ENCODE results near the gene TMBIM1.

TMBIM1 gene

DNA sequence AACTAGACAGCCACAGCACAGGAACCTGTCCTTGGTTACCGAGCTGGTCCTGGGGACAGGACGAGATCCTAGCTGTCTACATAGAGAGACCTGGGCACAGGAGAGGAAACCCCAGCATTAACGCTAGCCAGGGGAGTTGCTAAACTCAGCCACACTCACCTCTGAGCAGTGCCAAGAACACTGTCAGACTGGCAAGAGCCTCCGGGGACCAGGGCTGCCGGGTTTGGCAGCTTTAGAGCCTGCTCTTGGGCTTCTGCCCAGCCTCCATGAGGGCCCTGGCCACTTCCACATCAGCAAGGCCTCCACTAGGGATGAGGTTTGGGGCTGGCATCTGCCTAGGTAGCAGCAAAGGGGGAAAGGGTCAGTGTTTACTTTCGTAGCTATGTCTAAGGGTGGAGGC is 6.7 kb downstream of the TMBIM1 start:
- H2AFZ ChIP-seq (ENCODE audit: low read depth, low read length, severe bottlenecking): no peak overlapping the region
- no peak overlapping the region for H3K9ac ChIP-seq (ENCODE audit: low read length)
- H3K27ac ChIP-seq (ENCODE audit: low read depth, low read length): no peak overlapping the region
- no peaks in the 10 kb centered on the region for H3F3A ChIP-seq (ENCODE audit: insufficient read depth)
- H3K4me2 ChIP-seq (ENCODE audit: low read depth, low read length, poor library complexity, severe bottlenecking): no peak overlapping the region
- no peaks in the 10 kb centered on the region for H3K27me3 ChIP-seq (ENCODE audit: low read length)
- no peak overlapping the region for H3K4me3 ChIP-seq (ENCODE audit: insufficient read depth, low read length, poor library complexity, severe bottlenecking)
- TF ChIP-seq CTCF (IDR thresholded peaks at IDR 0.05; ENCODE audit: insufficient read depth, low read length, poor library complexity, severe bottlenecking): no peak
- no peak for TF ChIP-seq EZH2phosphoT487 (conservative IDR thresholded peaks at IDR 0.05; ENCODE audit: low read length)
- H3K36me3 ChIP-seq (ENCODE audit: low read length): no peaks in the 10 kb centered on the region
- H3K79me2 ChIP-seq (ENCODE audit: insufficient read depth, low read length): no peaks in the 10 kb centered on the region
- no peaks in the 10 kb centered on the region for H3K9me2 ChIP-seq (replicated peaks; ENCODE audit: insufficient read depth, low read length)
- no peaks in the 10 kb centered on the region for H4K20me1 ChIP-seq (ENCODE audit: low read depth, low read length)
- no peaks in the 10 kb centered on the region for H3K9me3 ChIP-seq (ENCODE audit: insufficient read depth, low read length)

GRCh38 chr2:218284106-218284811 is 8.0 kb downstream of the TMBIM1 start:
- no peaks in the 10 kb centered on the region for H3K79me2 ChIP-seq (ENCODE audit: insufficient read depth, low read length)

DNA sequence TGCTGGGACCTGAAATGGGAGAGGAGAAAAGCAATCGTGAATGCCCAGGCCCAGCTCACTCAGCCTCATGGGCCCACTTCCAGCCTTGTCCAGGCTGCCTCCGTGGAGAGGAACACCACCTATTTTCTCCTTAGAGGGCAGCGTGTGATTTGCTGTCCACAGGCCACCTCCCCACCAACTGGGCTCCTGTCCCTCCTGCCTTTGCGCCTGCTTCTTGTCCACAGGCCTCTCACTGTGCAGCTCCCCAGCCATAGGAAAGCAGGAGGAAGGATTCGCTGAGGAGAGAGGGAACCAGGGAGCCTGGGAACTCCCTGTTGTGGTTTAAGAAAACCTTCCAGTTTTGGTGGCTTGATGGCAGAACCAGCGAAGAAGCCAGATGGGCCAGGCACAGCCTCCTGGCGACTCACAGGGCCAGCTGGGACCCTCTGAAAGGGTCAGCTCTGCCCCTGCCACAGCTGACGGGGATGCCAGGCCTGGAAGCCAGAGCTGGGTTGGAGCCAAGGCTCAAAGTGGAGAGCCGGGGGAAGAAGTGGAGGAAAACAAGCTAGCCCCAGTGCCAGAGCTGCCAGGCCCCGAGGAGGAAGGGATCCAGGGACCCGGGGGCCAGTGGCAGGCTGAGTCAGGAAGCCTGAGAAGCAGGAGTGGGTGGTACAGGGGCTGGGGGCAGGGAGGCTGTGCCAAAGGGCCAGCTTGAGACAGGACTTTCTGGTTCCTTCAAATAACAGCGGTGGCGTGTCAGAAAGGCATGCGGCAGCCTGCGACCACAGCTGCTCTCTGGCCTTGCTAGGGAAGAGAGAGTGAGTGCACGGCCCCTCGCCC is 9.9 kb downstream of the TMBIM1 start:
- H3K36me3 ChIP-seq (ENCODE audit: low read length): no peaks in the 10 kb centered on the region
- H3K4me3 ChIP-seq (ENCODE audit: insufficient read depth, low read length, poor library complexity, severe bottlenecking): no peak overlapping the region
- H3K27ac ChIP-seq (ENCODE audit: low read depth, low read length): no peak overlapping the region
- H3K9me3 ChIP-seq (ENCODE audit: insufficient read depth, low read length): no peaks in the 10 kb centered on the region
- TF ChIP-seq CTCF (IDR thresholded peaks at IDR 0.05; ENCODE audit: insufficient read depth, low read length, poor library complexity, severe bottlenecking) (no peak), EZH2phosphoT487 (conservative IDR thresholded peaks at IDR 0.05; ENCODE audit: low read length) (no peak)
- H3F3A ChIP-seq (ENCODE audit: insufficient read depth): no peaks in the 10 kb centered on the region
- no peaks in the 10 kb centered on the region for H3K27me3 ChIP-seq (ENCODE audit: low read length)
- no peak overlapping the region for H3K4me2 ChIP-seq (ENCODE audit: low read depth, low read length, poor library complexity, severe bottlenecking)
- no peaks in the 10 kb centered on the region for H3K9me2 ChIP-seq (replicated peaks; ENCODE audit: insufficient read depth, low read length)
- H3K9ac ChIP-seq (ENCODE audit: low read length): no peak overlapping the region
- H2AFZ ChIP-seq (ENCODE audit: low read depth, low read length, severe bottlenecking): no peak overlapping the region
- no peaks in the 10 kb centered on the region for H3K79me2 ChIP-seq (ENCODE audit: insufficient read depth, low read length)
- no peaks in the 10 kb centered on the region for H4K20me1 ChIP-seq (ENCODE audit: low read depth, low read length)

More at GRCh38 chr2:218284106-218284811, 8.0 kb downstream of the TMBIM1 start:
- H3K4me3 ChIP-seq (ENCODE audit: insufficient read depth, low read length, poor library complexity, severe bottlenecking): no peak overlapping the region
- no peaks in the 10 kb centered on the region for H3K36me3 ChIP-seq (ENCODE audit: low read length)
- H3K9ac ChIP-seq (ENCODE audit: low read length): no peak overlapping the region
- H3K27me3 ChIP-seq (ENCODE audit: low read length): no peaks in the 10 kb centered on the region
- no peak overlapping the region for H2AFZ ChIP-seq (ENCODE audit: low read depth, low read length, severe bottlenecking)
- no peaks in the 10 kb centered on the region for H3F3A ChIP-seq (ENCODE audit: insufficient read depth)
- no peaks in the 10 kb centered on the region for H3K9me2 ChIP-seq (replicated peaks; ENCODE audit: insufficient read depth, low read length)
- no peaks in the 10 kb centered on the region for H4K20me1 ChIP-seq (ENCODE audit: low read depth, low read length)
- no peaks in the 10 kb centered on the region for H3K9me3 ChIP-seq (ENCODE audit: insufficient read depth, low read length)
- TF ChIP-seq EZH2phosphoT487 (conservative IDR thresholded peaks at IDR 0.05; ENCODE audit: low read length) (no peak), CTCF (IDR thresholded peaks at IDR 0.05; ENCODE audit: insufficient read depth, low read length, poor library complexity, severe bottlenecking) (no peak)
- no peak overlapping the region for H3K27ac ChIP-seq (ENCODE audit: low read depth, low read length)
- H3K4me2 ChIP-seq (ENCODE audit: low read depth, low read length, poor library complexity, severe bottlenecking): no peak overlapping the region
